Activated T-cell treated with anti-CD3 and anti-CD28 coated beads for 1 hour (primary cell): ENCODE measurements around the gene ARL6.

ENCODE experiments used
- DNase-seq: peaks from one replicate; pipeline ENCODE4 v3.0.0-alpha.2; 2020; ENCODE audit warnings: low read depth

The ARL6 gene, protein sequence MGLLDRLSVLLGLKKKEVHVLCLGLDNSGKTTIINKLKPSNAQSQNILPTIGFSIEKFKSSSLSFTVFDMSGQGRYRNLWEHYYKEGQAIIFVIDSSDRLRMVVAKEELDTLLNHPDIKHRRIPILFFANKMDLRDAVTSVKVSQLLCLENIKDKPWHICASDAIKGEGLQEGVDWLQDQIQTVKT

DNA sequence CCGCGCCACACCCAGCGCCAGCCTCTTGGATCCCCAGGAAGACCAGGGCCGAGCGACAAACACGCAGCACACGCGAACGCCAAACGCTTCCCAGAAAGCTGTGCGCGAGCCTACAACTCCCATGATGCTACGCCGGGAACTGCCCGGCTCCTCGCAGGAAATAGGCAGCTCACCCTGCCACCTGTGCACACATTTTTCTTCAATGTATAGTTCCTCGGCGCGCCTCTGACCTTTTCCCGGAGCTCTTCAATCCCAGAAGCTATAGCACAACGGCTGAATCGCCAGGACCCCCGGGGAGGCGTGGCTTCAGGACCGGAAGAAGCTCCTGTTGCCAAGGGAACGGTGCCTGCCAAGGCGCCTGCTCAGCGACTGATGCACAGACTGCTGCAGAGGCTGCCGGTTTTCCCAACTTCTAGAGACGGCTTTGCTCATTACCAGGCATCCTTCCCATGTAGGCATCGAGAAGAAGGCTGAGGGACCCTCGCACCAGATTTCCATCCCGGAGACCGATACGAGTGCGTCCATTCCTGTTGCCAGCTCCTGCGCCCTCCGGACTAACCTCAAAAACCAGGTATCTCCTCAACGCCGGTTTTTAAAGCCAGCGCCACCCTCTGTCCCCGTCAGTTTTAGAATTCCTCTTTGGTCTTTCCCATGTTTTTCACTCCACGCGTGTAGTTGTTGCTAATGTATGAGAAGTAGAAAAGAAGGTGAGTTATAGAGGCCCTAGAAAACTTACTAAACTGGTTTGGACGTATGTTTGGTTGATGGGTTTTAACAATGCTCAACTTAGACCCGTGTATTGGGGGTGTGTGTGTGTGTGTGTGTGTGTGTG lies at the start of gene ARL6:
TSS of gene ARL6 (plus strand) at position 352 of the 832 bp plus-strand sequence. CDS start 3,350 bp downstream, outside the sequence.
- peak; percentile 56 for DNase-seq

DNA sequence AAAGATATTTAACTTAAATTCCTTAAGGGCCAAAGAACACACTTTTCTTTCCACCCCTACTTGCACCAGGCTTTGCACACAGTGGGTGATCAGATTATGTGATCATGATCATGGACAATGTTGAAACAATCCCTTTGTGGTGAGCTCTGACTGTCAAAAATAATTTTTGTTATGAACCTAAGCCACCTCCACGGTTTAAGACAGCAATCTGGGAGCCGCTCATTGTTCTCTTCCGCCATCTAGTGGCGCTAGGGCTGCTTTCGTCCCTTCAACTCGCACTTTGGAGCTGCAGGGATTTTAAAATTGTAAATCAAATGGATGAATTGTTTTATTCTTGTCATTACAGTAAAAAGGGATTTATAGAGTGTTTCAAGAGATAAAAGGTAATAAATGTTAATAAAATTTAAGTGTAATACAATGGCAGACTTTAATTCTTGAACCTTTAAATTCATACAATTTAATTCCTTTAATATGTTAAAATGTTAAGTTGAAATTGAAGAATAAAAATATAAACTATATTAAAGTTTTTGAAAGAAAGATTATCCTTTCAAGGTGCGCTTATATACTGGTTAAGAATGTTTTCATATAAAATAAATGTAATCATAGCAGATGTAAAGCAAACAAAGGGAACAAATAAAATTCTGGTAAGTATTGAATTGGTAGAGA lies 45.3 kb upstream of the ARL6 start:
- DNase-seq: peak; percentile 45

DNA sequence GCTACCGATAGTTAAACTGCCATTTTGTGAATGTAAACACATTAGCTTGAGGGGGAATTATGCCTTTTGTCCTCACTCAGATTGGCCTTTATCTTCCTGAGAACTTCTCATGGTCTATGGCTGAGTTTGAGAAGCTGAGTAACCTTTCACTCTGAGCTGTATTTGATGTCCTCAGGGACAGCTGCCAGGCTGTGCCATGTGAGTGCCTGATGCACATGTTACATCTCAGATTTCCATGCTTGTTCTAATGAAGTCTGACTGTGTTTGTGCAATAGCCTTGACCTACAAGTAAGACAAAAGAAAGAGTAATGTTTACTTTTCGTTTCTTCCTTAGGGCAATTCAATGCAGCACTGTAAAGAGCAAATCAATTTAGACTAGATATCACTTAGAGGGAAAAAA lies 44.1 kb upstream of the ARL6 start:
- no peak for DNase-seq

DNA sequence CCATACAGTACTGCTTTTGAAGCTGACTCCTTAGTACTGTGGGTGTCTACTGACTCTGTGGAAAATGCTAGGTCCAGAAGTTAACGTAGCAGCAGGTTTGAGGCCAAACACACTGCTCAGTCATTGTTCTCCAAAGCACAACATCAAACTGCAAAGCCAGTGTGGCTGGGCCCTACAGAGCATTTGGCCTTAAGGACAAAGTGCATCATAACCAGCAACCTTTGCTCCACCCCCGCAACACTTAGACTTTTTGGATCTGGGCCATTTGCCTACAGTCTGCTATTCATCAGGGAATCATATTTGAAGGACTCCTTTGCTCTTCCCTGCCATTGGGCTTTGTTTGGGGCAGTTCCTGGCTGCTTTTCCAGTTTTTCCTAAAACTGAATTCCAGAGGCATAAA lies 43.1 kb upstream of the ARL6 start:
- no peak for DNase-seq

DNA sequence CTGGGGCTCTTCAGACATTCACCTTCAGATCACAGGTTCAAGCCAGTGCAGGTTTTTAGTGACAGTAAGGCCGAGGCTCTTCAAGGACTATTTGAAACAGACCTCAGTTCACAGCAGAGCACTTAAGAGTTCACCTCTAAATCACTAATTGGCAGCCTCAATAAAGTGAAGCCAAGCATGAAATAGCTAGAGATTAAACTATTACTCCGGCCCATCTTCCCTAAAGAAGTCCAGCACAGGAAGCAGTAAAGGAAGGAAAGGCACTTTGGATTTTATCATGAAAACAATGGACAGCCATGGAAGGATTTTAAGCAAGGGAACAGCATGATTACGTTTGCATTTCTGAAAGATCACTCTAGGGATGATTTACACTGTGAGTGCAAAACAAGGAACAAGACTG lies 27.6 kb upstream of the ARL6 start:
- no peak for DNase-seq

DNA sequence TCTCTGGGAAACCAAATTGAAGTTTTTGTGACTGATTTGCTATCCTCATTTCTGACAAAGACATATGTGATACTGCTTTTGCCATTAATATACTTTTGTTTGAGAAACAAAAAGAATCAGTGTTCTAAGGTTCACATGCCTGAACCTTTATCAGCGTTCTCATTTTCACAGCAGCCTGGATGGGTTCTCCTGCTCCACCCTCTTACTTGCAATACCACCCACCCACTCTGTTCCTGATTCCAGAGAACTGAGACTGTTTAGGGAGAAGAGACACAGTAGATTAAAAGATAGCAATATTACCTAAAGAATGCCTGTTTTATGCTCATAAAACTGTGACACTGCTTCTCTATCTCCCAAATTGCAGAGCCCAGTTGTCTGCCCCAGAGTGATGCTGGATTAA lies 25.8 kb upstream of the ARL6 start:
- DNase-seq: no peak

DNA sequence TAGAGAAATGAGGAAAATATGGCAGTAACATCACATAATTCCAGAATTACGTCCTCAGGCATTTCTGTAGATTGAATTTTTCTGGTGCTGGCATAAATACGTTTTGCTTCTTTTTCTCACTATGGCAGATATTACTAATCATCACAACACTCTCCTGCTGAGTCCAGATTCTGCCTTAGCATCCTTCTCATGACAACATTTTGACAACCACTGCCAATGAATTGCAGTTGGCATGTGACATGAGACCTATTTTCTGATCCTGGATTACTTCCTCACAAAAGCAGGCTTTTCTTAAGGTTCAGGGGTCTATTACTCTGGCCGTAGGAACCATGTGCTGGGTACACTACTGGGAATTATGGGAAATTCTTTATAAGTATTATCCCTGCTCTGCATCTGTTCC lies 22.5 kb upstream of the ARL6 start:
- DNase-seq: no peak

DNA sequence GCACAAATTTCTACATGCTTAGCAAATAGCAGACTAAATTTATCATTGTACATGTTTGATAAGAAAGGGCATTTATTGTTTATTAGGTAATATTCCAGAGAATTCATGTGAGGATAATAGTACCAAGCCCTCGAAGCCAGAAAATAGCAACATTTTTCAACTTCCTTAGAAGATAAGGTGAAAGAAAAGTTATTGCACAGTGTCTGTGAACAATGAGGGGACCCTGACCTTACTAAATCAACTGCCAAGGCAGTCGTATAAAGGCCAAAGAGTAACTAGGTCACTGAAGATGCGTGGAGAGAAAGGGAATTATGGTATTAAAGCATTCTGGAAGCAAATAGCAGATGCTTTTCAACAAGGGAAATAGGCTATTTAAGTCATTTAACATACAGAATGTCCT lies 20.3 kb upstream of the ARL6 start:
- DNase-seq: no peak

DNA sequence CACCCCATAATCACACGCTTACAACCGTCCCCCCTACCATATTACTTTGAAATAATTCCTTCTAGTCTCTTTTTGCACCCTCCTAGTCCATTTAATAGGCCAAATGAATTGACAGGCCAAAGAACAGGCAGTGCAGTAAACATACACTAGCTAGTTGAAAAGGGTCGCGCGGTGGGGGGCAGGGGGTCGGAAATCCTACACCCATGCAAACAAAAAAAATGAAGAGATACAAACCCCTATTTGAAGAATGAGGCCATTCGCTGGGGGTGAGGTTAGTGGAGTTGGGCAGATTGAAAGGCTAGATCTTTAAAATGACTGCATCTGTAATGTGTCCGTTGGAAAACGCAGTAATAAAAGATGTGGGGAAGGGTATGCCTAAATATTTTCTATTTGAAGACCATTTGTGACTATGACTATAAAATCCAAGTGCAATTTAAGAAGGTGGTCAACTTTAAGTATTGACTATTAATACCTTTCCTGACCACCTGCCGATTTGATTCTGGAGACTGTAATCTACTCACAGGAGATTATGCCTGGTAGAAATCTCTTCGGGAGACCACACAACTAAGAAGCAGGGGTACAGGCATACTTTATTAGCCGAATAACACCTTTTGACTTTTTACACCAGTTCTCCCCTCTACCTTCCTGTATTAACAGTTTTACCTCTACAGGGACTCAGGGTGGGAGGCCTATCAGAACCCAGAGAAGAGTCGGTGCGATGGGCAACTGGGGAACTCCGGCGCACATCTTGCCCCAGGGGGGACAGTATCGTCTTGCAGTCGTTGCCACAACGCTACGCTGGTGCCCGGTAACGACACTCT lies 762 bp upstream of the ARL6 start:
- DNase-seq: no peak

DNA sequence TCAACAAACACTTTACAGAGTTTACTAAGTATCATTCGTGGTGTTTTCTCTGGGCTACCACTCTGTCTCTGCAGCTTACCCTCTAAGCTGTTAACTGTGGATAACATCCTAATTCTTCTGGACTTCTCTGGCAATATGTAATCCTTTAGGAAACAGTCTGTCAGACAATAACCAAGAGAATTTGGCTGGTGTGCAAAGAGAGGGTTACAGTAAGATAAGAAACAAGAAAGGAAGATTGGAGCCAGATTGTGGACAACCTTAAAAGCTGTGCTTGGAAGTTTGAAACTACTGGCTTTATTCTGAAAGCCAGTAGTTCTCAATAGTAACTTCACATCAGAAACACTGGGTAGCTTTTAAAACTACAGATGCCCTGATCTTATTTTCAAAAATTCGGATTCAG lies 778 bp downstream of the ARL6 start:
- no peak for DNase-seq

DNA sequence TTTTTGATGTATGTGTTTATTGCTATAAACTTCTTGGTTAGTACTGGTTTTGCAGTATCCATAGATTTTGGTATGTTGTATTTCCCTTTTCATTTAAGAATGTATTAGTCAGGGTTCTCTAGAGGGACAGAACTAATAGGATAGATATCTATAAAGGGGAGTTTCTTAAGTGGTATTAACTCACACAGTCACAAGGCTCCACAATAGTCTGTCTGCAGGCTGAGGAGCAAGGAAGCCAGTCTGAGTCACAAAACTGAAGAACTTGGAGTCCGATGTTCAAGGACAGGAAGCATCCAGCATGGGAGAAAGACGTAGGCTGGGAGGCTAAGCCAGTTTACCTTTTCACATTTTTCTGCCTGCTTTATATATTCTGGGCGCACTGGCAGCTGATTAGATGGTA lies 8.4 kb downstream of the ARL6 start:
- DNase-seq: no peak

DNA sequence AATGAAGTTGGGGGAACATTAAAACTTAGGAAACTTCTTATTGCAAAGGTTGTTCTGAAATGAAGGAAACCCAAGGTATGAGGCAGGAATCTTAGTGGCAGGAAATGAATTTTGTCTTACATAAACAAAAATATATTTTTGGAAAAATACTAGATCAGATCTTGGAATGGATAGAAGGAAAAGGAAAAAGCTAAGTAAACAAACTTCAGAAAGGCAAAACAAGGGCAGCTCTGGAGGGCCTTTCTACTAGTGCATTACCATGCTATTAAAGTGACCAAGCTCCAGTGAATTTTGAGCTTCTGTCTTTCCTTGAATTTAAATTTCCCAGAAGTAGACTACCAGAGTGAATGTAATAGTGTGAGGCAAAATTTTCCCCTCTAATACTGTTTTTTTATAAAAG lies 13.6 kb downstream of the ARL6 start:
- DNase-seq: no peak

DNA sequence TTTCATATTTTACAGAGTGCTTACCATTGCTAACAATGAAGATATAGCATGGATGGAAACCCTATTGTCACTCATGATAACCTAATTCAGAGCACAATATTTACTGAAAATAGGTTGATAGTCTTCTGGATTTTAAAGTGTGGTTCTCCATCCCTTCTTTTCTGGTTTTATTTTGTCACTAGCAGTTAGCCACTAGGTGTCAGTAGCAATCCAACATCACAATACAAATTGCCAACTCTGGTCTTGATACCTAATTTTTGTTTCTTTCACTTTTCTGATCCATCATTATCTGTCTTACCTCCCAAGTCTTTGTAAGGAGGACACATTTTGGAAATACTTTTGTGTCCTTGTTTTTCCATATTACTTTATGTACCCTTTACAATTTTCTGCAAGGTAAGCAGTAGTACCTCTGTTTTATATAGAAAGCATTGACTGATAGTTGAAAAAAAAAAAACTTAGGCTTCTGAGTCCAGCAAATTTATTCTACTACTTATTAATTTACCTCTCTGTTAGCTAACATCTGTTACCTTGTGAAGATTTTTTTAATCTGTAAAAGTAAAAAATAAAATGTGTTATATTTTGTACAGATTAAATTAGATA lies 29.0 kb downstream of the ARL6 start:
- DNase-seq: no peak

DNA sequence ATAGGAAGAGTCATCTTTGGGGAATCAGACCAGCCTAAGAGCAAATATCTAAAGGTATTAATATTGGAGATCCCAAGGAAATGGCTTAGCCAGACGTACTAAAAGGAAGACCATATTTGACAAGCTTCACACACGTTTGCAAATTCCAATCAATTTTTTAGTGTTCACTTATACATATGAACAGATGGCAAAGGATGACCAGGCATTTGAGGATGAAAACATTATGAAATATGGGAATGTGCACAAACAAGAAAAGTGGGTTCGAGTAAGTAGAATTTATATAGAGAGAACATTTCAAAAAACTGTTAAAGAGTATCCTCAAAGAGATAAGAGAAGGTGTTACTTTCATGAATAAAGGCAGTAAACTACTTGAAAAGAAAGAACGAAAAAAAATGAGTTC lies 31.4 kb downstream of the ARL6 start:
- no peak for DNase-seq

DNA sequence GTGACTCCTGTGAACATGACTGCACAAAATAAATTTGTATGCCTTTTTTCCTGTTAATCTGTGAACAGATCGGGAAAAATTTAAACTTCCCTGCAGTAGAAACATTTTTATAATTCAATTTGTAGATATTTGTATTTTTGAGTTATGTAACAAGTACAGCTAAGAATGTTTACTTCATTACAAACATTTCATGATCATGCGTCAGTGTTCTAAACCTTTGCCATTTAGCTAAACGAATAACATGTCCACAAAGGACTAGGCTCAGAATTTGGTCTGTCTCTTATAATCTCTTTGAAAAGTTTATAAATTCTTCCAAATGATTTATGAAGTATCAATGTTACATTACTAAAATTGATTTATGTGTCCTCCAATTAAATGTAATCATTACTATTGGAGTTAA lies 39.9 kb downstream of the ARL6 start:
- DNase-seq: no peak

DNA sequence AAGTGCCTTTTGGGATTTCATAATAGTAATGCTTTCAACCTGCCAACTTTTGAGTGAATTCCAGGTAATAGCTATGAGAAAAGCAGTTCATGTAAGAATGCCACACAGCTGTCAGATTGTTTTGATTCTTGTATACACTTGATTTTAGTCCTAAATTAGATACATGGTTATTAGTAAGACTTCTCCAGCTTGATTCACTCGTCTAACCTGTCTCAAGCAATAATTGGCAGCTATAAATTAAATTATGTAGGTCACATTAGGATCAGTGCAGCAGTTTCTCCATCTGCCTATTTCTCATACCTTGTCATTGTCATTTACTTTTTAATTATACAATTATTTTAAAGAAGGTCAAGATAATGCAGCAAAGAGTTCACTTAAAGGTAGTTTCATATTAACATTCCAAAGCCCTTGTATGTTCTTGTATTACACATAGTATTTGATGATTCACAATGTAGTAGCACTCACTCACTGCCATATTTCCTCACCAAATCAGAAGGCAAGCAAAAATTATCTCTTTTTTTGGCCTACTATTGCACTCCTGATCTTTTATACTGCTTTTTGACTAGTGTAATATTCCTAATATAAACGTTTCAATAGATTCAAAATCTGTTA lies 46.3 kb downstream of the ARL6 start:
- DNase-seq: no peak

DNA sequence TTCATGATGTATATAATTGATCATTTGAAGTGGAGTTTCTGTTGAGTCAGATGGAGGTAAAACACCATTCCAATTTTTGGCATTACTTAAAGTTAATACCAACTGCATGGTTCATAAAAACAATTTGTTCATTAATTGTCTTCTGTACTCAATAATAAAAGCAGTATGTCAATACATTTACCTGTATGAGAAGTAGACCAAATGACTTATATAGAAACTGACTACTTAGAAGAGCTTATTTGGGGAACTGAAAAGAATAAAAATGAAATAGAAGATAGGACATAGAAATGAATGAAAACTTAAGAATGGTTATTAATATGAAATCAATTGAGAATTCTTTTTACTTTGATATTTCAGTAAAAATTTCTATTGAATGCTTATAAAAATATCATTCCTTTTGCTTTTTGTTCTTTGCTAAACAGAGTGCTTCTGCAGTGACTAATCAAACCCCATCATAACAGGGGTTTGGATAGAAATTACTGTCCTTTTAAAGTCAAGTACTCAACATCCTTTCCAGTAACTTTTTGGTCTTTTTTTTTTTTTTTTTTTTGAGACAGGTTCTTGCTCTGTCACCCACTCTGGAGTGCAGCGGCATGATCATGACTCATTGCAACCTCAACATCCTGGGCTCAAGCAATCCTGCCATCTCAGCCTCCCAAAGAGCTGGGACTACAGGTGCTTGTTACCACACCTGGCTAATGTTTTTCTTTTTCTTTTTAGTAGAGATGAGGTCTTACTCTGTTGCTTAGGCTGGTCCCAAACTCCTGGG lies 50.8 kb downstream of the ARL6 start:
- DNase-seq: peak; percentile 4

DNA sequence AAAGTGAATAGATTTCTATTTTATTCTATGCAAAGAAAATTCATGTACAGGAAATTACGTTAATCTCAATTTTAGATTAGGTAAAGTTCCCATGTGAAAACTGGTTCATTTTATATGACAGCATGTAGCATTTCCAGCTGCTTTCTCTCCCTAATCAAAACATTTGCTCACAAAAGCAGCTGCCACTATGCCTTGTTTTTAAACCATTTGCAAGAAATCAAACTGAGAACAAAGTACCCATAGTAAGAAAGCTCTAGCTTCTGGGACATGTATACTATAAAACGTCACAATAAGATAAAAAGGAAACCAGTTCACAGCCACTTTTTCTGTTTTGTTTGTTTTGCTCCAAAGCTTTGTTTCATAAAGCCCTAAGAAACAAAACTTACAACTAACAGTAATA lies 52.3 kb downstream of the ARL6 start:
- no peak for DNase-seq

DNA sequence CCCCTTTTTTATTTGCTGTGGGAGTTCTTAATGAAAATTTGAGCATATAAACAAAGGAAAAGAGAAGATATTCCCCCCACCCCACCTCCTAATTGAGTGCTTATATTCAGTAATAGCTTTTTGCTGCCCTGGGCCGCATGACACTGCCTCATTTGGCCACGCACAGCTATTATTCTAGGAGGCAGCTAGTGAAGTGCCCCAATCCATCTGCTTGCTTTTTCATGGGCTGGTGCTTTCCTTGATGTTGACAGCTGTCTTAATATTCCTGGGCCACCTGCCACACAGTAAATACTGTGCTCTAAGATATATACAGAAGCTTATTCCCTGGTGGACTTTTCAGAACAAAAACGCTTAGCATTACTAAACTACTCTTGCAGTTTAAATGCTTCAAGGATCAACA lies 53.4 kb downstream of the ARL6 start:
- no peak for DNase-seq

DNA sequence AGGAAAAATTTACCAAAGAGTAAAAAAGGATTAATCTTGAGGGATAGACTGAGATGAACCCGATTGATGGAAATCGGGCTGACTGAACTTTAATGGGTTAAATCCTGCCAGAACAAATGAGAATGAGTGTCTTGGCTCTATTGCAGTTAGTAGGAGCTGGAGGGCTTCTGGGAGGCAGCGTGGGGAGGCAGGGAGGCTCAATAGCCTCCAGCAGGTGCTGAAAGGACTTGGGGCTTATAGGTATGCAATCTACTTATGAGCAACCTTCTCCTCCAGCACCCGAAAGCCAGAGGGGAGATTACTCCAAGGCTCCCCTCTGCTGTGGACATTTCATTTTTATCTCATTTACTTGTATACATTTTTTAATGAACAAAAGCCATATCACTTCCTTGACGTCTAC lies 56.2 kb downstream of the ARL6 start:
- DNase-seq: no peak

DNA sequence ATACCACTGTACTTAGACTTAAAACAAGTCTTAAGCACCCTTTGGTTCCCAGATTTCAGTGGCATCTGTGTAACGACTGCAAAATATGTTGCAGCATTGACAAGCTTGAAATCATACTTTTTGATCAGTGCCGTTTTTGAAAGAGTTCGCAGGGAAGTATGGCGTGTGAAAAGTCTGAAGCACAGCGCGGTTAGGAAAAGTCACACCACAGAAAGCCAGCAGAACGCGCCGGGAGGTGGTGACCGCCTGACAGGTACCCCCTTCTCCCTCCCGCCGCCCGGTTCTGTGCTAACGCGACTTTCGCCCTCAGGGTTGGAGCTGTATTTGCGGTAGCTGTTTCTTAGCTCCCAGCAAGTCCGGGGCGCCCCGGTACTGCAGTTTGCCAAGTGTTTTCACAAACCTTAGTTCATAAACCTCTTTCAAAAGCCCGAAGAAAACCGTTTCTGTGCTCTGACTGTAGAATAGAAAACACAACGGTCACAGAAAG lies 56.8 kb downstream of the ARL6 start:
- peak; percentile 24 for DNase-seq
